ENCODE measurements around the gene RTP5. TPM values are rescaled to one million over a fixed set of nuclear protein-coding genes. Genes with fewer than 3 reads are reported as not detected.

RTP5 gene
- total and polyA plus RNA-seq, 2 donors (not counting 1 experiment from before 2014, with no cell fraction given): not detected

DNA sequence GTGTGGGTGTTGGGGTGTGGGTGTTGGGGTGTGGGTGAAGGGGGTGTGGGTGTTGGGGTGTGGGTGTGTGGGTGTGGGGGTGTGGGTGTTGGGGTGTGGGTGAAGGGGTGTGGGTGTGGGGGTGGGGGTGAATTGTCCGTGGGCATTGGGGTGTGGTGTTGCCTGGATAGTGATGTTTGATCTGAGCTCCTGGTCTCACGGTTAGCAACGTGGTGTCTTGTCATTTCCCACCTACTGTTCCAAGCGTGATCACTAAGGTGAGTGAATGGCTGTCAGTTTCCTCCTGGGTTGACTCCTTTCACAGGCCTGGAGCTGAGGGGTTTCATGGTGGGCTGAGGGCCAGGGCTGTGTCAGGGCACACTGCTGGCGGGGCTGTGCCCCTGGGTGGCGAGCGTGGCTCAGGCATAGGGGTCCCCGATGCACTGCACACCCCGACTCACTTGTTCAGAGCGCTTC lies 27.2 kb downstream of the RTP5 start:
- H4K20me1 ChIP-seq (ENCODE audit: control insufficient read depth, extremely low read depth, insufficient read depth, low read length): no peaks in the 10 kb centered on the region
- H3K9me3 ChIP-seq (ENCODE audit: control insufficient read depth, insufficient read depth, low read depth, low read length): no peaks in the 10 kb centered on the region
- no peak overlapping the region for H3K4me2 ChIP-seq (ENCODE audit: extremely low read depth, insufficient read depth, low read length)
- H3K4me3 ChIP-seq (replicated peaks in 1 of 4; ENCODE audit: control extremely low read depth in 1 of 4, insufficient read depth in 1 of 4, low read depth in 3 of 4, low read length in 4 of 4): no peak overlapping the region
- H3K4me1 ChIP-seq (ENCODE audit: control insufficient read depth, extremely low read depth, insufficient read depth, low read length): no peaks in the 10 kb centered on the region
- no peak overlapping the region for H2AFZ ChIP-seq (ENCODE audit: low read length)
- no peaks in the 10 kb centered on the region for H3K27me3 ChIP-seq (ENCODE audit: control insufficient read depth, insufficient read depth, low read length)
- no peak for TF ChIP-seq EZH2 (IDR thresholded peaks at IDR 0.05; ENCODE audit: low read length, missing control alignments)
- TF ChIP-seq, protein P1, sequence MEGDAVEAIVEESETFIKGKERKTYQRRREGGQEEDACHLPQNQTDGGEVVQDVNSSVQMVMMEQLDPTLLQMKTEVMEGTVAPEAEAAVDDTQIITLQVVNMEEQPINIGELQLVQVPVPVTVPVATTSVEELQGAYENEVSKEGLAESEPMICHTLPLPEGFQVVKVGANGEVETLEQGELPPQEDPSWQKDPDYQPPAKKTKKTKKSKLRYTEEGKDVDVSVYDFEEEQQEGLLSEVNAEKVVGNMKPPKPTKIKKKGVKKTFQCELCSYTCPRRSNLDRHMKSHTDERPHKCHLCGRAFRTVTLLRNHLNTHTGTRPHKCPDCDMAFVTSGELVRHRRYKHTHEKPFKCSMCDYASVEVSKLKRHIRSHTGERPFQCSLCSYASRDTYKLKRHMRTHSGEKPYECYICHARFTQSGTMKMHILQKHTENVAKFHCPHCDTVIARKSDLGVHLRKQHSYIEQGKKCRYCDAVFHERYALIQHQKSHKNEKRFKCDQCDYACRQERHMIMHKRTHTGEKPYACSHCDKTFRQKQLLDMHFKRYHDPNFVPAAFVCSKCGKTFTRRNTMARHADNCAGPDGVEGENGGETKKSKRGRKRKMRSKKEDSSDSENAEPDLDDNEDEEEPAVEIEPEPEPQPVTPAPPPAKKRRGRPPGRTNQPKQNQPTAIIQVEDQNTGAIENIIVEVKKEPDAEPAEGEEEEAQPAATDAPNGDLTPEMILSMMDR (conservative IDR thresholded peaks at IDR 0.05 in 1 of 2, IDR thresholded peaks at IDR 0.05 in 1 of 2; ENCODE audit: low read depth in 1 of 2, low read length in 2 of 2): no peak
- no peak overlapping the region for H3K27ac ChIP-seq (ENCODE audit: insufficient read depth, low read length)
- no peak for DNase-seq (ENCODE audit: low read depth in 2 of 2)
- no peaks in the 10 kb centered on the region for H3K79me2 ChIP-seq (ENCODE audit: control insufficient read depth, insufficient read depth, low read length)
- H3K9ac ChIP-seq (ENCODE audit: insufficient read depth, low read length): no peak overlapping the region
- H3K36me3 ChIP-seq (ENCODE audit: control insufficient read depth, insufficient read depth, low read length): no peaks in the 10 kb centered on the region

DNA sequence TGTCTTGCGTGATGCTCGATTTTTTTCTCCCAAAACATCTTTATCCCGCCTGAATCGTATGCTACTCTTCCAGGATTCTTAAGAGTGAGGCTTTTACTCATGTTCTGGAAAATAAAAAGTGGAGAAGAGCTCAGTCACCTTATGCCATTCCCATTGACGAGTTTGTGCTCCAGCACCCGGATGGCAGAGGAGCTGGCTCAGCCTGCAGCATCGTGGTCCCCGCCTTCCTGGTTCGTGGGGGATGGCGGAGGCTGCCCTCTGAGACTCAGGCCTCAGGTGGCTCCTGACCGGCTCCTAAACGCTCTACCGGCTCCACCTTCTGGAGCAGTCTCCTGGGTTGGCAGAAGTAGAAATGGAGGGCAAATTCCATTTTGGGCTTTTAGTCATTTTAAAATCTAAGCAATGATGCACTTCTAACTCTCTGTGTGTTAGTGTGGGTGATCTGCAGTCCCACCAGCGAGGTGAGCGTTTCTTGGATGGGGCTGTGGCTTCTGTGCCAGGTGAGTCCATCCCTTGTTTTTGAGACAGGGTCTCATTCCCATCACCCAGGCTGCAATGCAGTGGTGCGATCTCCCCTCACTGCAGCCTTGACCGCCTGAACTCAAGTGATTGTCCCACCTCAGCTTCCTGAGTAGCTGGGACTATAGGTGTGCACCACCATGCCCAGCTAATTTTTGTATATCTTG lies 27.8 kb downstream of the RTP5 start:
- Histone ChIP-seq H3K9ac (ENCODE audit: insufficient read depth, low read length) (no peak overlapping the region), H3K9me3 (ENCODE audit: control insufficient read depth, insufficient read depth, low read depth, low read length) (no peaks in the 10 kb centered on the region), H3K27ac (ENCODE audit: insufficient read depth, low read length) (no peak overlapping the region), H3K4me2 (ENCODE audit: extremely low read depth, insufficient read depth, low read length) (no peak overlapping the region), H3K79me2 (ENCODE audit: control insufficient read depth, insufficient read depth, low read length) (no peaks in the 10 kb centered on the region), H3K4me3 (replicated peaks in 1 of 4; ENCODE audit: control extremely low read depth in 1 of 4, insufficient read depth in 1 of 4, low read depth in 3 of 4, low read length in 4 of 4) (no peak overlapping the region), H3K27me3 (ENCODE audit: control insufficient read depth, insufficient read depth, low read length) (peaks cover under 1% of the 10 kb centered on the region), H4K20me1 (ENCODE audit: control insufficient read depth, extremely low read depth, insufficient read depth, low read length) (no peaks in the 10 kb centered on the region), H3K4me1 (ENCODE audit: control insufficient read depth, extremely low read depth, insufficient read depth, low read length) (no peaks in the 10 kb centered on the region), H2AFZ (ENCODE audit: low read length) (no peak overlapping the region), H3K36me3 (ENCODE audit: control insufficient read depth, insufficient read depth, low read length) (no peaks in the 10 kb centered on the region)
- DNase-seq (ENCODE audit: low read depth in 2 of 2): no peak
- no peak for TF ChIP-seq EZH2 (IDR thresholded peaks at IDR 0.05; ENCODE audit: low read length, missing control alignments)
- TF ChIP-seq, protein P1 (conservative IDR thresholded peaks at IDR 0.05 in 1 of 2, IDR thresholded peaks at IDR 0.05 in 1 of 2; ENCODE audit: low read depth in 1 of 2, low read length in 2 of 2): no peak

DNA sequence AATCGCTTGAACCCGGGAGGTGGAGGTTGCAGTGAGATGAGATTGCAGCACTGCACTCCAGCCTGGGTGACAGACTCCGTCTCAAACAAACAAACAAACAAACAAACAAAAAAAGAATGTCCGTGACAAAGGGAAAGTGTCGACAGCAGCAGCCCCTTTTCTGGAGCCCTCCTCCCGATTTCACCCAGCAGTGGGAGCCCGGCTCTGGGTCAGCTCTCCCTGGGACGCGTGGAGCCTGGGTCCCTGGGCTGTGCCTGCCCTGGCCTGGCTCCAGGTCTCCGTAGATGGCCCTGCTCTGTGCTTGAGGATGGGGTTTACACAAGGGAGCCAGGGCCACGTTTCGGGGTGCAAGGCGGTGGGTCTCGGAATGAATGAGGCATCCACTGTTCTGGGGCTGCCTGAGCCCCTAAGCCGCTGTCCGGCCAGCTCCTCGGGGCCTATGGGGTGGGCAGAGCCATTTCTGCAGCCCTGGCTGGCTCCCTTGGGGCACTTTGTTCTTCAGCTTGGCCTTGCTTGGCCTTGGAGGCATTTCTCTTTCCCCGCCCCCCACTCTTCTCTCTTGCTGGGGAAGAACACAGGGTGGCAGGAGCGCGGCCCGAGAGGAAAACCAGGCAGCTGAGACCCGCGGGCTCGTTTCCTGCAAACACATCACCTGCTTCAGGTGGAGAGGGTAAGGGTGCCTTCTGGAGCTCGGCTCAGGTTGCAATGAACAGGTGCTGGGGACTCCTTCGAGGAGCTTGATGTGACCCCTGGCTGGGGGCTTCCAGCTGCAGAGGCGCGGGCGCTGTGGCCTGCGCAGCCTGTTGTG lies 29.1 kb downstream of the RTP5 start:
- H3K4me1 ChIP-seq (ENCODE audit: control insufficient read depth, extremely low read depth, insufficient read depth, low read length): no peaks in the 10 kb centered on the region
- peaks cover 3% of the 10 kb centered on the region for H3K27me3 ChIP-seq (ENCODE audit: control insufficient read depth, insufficient read depth, low read length)
- no peaks in the 10 kb centered on the region for H3K9me3 ChIP-seq (ENCODE audit: control insufficient read depth, insufficient read depth, low read depth, low read length)
- DNase-seq (ENCODE audit: low read depth in 2 of 2): no peak
- no peaks in the 10 kb centered on the region for H3K79me2 ChIP-seq (ENCODE audit: control insufficient read depth, insufficient read depth, low read length)
- no peak overlapping the region for H3K4me3 ChIP-seq (replicated peaks in 1 of 4; ENCODE audit: control extremely low read depth in 1 of 4, insufficient read depth in 1 of 4, low read depth in 3 of 4, low read length in 4 of 4)
- H3K9ac ChIP-seq (ENCODE audit: insufficient read depth, low read length): no peak overlapping the region
- TF ChIP-seq, protein P1 (conservative IDR thresholded peaks at IDR 0.05 in 1 of 2, IDR thresholded peaks at IDR 0.05 in 1 of 2; ENCODE audit: low read depth in 1 of 2, low read length in 2 of 2): no peak
- TF ChIP-seq EZH2 (IDR thresholded peaks at IDR 0.05; ENCODE audit: low read length, missing control alignments): no peak
- H3K4me2 ChIP-seq (ENCODE audit: extremely low read depth, insufficient read depth, low read length): no peak overlapping the region
- no peak overlapping the region for H3K27ac ChIP-seq (ENCODE audit: insufficient read depth, low read length)
- no peaks in the 10 kb centered on the region for H4K20me1 ChIP-seq (ENCODE audit: control insufficient read depth, extremely low read depth, insufficient read depth, low read length)
- H2AFZ ChIP-seq (ENCODE audit: low read length): no peak overlapping the region
- no peaks in the 10 kb centered on the region for H3K36me3 ChIP-seq (ENCODE audit: control insufficient read depth, insufficient read depth, low read length)

Measured in fibroblast of lung (primary cell).